CD4-positive, alpha-beta memory T cell (primary cell): ENCODE measurements around the gene MAPK8IP1. TPM values are rescaled to one million over a fixed set of nuclear protein-coding genes. Genes with fewer than 3 reads are reported as not detected.

ENCODE experiments used
- CTCF ChIA-PET: fragments of 350-600 bp; sonication (Branson Sonifier 250); formaldehyde crosslinking; loops from one replicate; lab custom pipeline; 2021; ENCODE audit warnings: inconsistent platforms; ENCODE audit not compliant: partially characterized antibody; lab: Charles Lee
- POLR2A ChIA-PET: fragments of 350-600 bp; sonication (Branson Sonifier 250); formaldehyde crosslinking; loops from one replicate; lab custom pipeline; 2021; ENCODE audit not compliant: partially characterized antibody; lab: Charles Lee
- DNase-seq, 5 donors: peaks; one replicate each; pipeline versions ENCODE4 v3.0.0 to v3.0.0-alpha.2; 2020 to 2022; ENCODE audit warnings: mixed read lengths in 1 of 5
- H3K27ac ChIP-seq: one replicate; pipeline ENCODE4 v1.7.0; 2013; ENCODE audit warnings: low read depth, low read length
- H3K27me3 ChIP-seq: 2 replicates; pipeline ENCODE4 v1.7.0; 2013; ENCODE audit warnings: mild to moderate bottlenecking, low read length, moderate library complexity; ENCODE audit not compliant: insufficient read depth
- H3K36me3 ChIP-seq: 2 replicates; pipeline ENCODE4 v1.7.0; 2013; ENCODE audit warnings: mild to moderate bottlenecking, low read length, moderate library complexity; ENCODE audit not compliant: insufficient read depth
- H3K4me1 ChIP-seq: 2 replicates; pipeline ENCODE4 v1.7.0; 2013; ENCODE audit warnings: mild to moderate bottlenecking, low read length, moderate library complexity; ENCODE audit not compliant: insufficient read depth
- H3K4me3 ChIP-seq, 2 donors: one replicate each; pipeline ENCODE4 v1.7.0; 2013; ENCODE audit warnings: low read length in 2 of 2, mild to moderate bottlenecking in 1 of 2
- H3K9me3 ChIP-seq, 2 donors: one replicate each; pipeline ENCODE4 v1.7.0; 2013; ENCODE audit warnings: low read length in 2 of 2, control low read depth in 1 of 2; ENCODE audit not compliant: control insufficient read depth in 1 of 2
- H3K27ac Mint-ChIP-seq, 7 donors: one replicate each; pipeline ENCODE4 v1.8.0; 2020 to 2021; ENCODE audit warnings: mixed read lengths in 7 of 7, mild to moderate bottlenecking in 6 of 7, inconsistent platforms in 3 of 7, moderate library complexity in 3 of 7
- H3K27me3 Mint-ChIP-seq, 2 donors: one replicate each; pipeline ENCODE4 v1.8.0; 2020 to 2021; ENCODE audit warnings: mixed read lengths in 2 of 2
- H3K36me3 Mint-ChIP-seq, 2 donors: one replicate each; pipeline ENCODE4 v1.8.0; 2020 to 2021; ENCODE audit warnings: mixed read lengths in 2 of 2, inconsistent platforms in 1 of 2, mild to moderate bottlenecking in 1 of 2
- H3K4me1 Mint-ChIP-seq, 4 donors: one replicate each; pipeline ENCODE4 v1.8.0; 2020 to 2021; ENCODE audit warnings: mixed read lengths in 4 of 4, mild to moderate bottlenecking in 1 of 4
- H3K4me3 Mint-ChIP-seq, 8 donors: one replicate each; pipeline ENCODE4 v1.8.0; 2020 to 2021; ENCODE audit warnings: mixed read lengths in 8 of 8, mild to moderate bottlenecking in 7 of 8, moderate library complexity in 6 of 8, inconsistent platforms in 3 of 8
- H3K9me3 Mint-ChIP-seq, 8 donors: one replicate each; pipeline ENCODE4 v1.8.0; 2020 to 2021; ENCODE audit warnings: mixed read lengths in 8 of 8, mild to moderate bottlenecking in 5 of 8, inconsistent platforms in 3 of 8, moderate library complexity in 1 of 8
- intact Hi-C: fragments of 100-400 bp; cut with micrococcal nuclease; formaldehyde crosslinking; loops from one replicate; pipeline ENCODE4 v1.15.1; 2023
- polyA plus RNA-seq, 2 donors: library from polyadenylated mRNA; unstranded; fragments of 300-500 nt; fragmentation: Illumina TruSeq; gene quantifications; one replicate each; pipeline ENCODE4 v1.2.3, GENCODE V29; 2021
- total RNA-seq, 2 experiments: library from RNA; stranded (reverse); gene quantifications; one replicate each; pipeline ENCODE4 v1.2.3, GENCODE V29; 2021

The MAPK8IP1 gene
- total and polyA plus RNA-seq, 4 experiments from 2014 or later: 0.06 to 0.86 (median 0.40) TPM

- DNase-seq: no peak
- CTCF ChIA-PET: interaction anchor here (0.7 to 1.1 kb wide), 6 partner anchors 14 to 432 kb away, joined by 3 to 5 read pairs (median 4); no protein-coding TSS in a partner anchor
Observed at GRCh38 chr11:45917286-45917622, 31.8 kb downstream of the MAPK8IP1 start.

GRCh38 chr11:45917623-45918330 is 32.3 kb downstream of the MAPK8IP1 start, which contains the start of gene PEX16:
PEX16 (minus strand) TSS chr11:45917877; CDS start chr11:45917811, 66 bp downstream.
- peaks cover 50% of the 10 kb centered on the region for H3K4me1 ChIP-seq
- H3K4me3 ChIP-seq: peak within 1 kb of the TSS; percentile 88 to 91
- Mint-ChIP-seq H3K4me1 (peaks cover 24 to 67% (median 47%) of the 10 kb centered on the region in 4 donors), H3K36me3 (peaks cover 4 to 42% of the 10 kb centered on the region in 2 donors), H3K9me3 (peaks cover 0 to 2% (median 0%) of the 10 kb centered on the region in 8 donors), H3K27ac (peak within 1 kb of the TSS; percentile 95 to 100 (median 99)), H3K4me3 (peak within 1 kb of the TSS; percentile 91 to 98 (median 96)), H3K27me3 (no peaks in the 10 kb centered on the region)
- ChIA-PET CTCF (interaction anchor here (0.7 to 1.3 kb wide), 9 partner anchors 11 to 431 kb away, joined by 3 to 5 read pairs (median 3); partner anchors contain the start of genes CRY2 and SLC35C1), POLR2A (interaction anchor here (0.7 to 4.8 kb wide), 21 partner anchors 9 to 1297 kb away, joined by 3 to 77 read pairs (median 5); partner anchors contain the start of genes CRY2, DDB2, FREY1 and SLC35C1)
- H3K27me3 ChIP-seq: no peaks in the 10 kb centered on the region
- peaks cover 26% of the 10 kb centered on the region for H3K36me3 ChIP-seq
- DNase-seq: peak; percentile 94 to 99 (median 99)
- no peaks in the 10 kb centered on the region for H3K9me3 ChIP-seq
- H3K27ac ChIP-seq: peak within 1 kb of the TSS; percentile 89
- intact Hi-C loops: loop anchor here (1.0 to 5.0 kb wide), 5 partner anchors 33 to 563 kb away; partner anchors contain the start of genes CRY2, MAPK8IP1, PHF21A and SLC35C1

More at GRCh38 chr11:45917286-45917622, 31.8 kb downstream of the MAPK8IP1 start:
- H3K9me3 Mint-ChIP-seq: peaks cover 0 to 2% (median 0%) of the 10 kb centered on the region in 8 donors
- peak overlapping the region; percentile 89 for H3K27ac ChIP-seq
- H3K4me3 Mint-ChIP-seq: peak overlapping the region; percentile 91 to 98 (median 96)
- intact Hi-C loops: loop anchor here (5.0 kb wide), 1 partner anchor 205 kb away; the partner anchor contains the start of gene PHF21A
- peak overlapping the region; percentile 88 to 91 for H3K4me3 ChIP-seq
- POLR2A ChIA-PET: interaction anchor here (0.7 to 4.8 kb wide), 12 partner anchors 9 to 1297 kb away, joined by 3 to 77 read pairs (median 7); partner anchors contain the start of genes CRY2, DDB2, FREY1 and SLC35C1
- no peaks in the 10 kb centered on the region for H3K27me3 ChIP-seq
- peaks cover 50% of the 10 kb centered on the region for H3K4me1 ChIP-seq
- H3K4me1 Mint-ChIP-seq: peaks cover 24 to 67% (median 47%) of the 10 kb centered on the region in 4 donors
- peaks cover 4 to 42% of the 10 kb centered on the region in 2 donors for H3K36me3 Mint-ChIP-seq
- no peaks in the 10 kb centered on the region for H3K27me3 Mint-ChIP-seq
- H3K27ac Mint-ChIP-seq: peak overlapping the region; percentile 95 to 100 (median 99)
- peaks cover 26% of the 10 kb centered on the region for H3K36me3 ChIP-seq
- H3K9me3 ChIP-seq: no peaks in the 10 kb centered on the region

GRCh38 chr11:45918331-45918941 is 33.0 kb downstream of the MAPK8IP1 start:
- Histone ChIP-seq H3K27ac (peak overlapping the region; percentile 89), H3K36me3 (peaks cover 21% of the 10 kb centered on the region), H3K9me3 (no peaks in the 10 kb centered on the region), H3K27me3 (no peaks in the 10 kb centered on the region), H3K4me3 (peak overlapping the region; percentile 88 to 91), H3K4me1 (peaks cover 56% of the 10 kb centered on the region)
- peaks cover 26 to 70% (median 50%) of the 10 kb centered on the region in 4 donors for H3K4me1 Mint-ChIP-seq
- ChIA-PET CTCF (interaction anchor here (0.7 to 1.3 kb wide), 5 partner anchors 10 to 114 kb away, joined by 3 to 5 read pairs (median 4); partner anchors contain the start of genes CRY2 and SLC35C1), POLR2A (interaction anchor here (0.7 to 4.8 kb wide), 16 partner anchors 10 to 430 kb away, joined by 3 to 77 read pairs (median 5); partner anchors contain the start of genes CRY2, FREY1 and SLC35C1)
- peak; percentile 31 to 65 (median 39) for DNase-seq
- H3K27me3 Mint-ChIP-seq: peaks cover 0 to 1% of the 10 kb centered on the region in 2 donors
- peak overlapping the region; percentile 91 to 98 (median 96) for H3K4me3 Mint-ChIP-seq
- peak overlapping the region; percentile 95 to 100 (median 99) for H3K27ac Mint-ChIP-seq
- peaks cover 0 to 2% (median 0%) of the 10 kb centered on the region in 8 donors for H3K9me3 Mint-ChIP-seq
- H3K36me3 Mint-ChIP-seq: peaks cover 4 to 39% of the 10 kb centered on the region in 2 donors
- intact Hi-C loops: loop anchor here (1.0 to 5.0 kb wide), 5 partner anchors 34 to 564 kb away; partner anchors contain the start of genes CRY2, MAPK8IP1, PHF21A and SLC35C1

DNA sequence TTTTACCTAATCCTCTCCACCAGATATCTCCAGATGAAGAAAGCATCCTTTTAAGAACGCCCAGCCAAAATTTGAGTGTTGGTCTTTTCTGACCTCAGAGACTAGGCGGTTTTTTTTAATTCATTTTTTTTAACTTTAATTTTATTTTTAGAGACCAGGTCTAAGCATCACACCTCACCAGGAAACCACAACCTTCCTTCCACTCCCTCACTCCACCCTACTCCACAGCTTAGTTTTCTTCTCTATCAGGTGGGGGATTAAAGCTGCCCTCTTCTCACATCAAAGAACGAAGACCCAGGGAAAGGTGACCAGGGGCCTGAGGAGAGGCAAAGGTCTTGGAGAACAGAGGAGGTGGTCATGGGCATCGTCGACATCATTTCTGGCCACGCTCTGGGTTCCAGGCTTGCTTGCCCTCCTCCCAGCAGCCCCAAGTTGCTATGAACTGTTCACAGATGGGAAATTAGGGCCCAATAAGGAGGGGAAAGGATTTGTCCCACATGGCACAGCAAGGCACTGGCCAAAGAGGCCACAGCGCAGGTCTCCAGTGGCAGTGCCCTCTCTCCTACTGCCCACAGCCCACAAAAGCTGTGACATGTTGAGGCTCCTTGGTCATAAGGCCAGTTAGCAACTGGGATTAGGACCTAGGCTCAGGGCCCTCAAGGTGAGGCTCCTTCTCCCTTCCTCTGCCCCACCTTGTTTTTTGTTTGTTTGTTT is 33.7 kb downstream of the MAPK8IP1 start:
- Histone ChIP-seq H3K9me3 (no peaks in the 10 kb centered on the region), H3K4me1 (peaks cover 56% of the 10 kb centered on the region), H3K4me3 (peak overlapping the region in 1 of 2 donors; percentile 91), H3K27ac (peak overlapping the region; percentile 89), H3K27me3 (no peaks in the 10 kb centered on the region), H3K36me3 (peaks cover 14% of the 10 kb centered on the region)
- intact Hi-C loops: loop anchor here (1.0 to 5.0 kb wide), 5 partner anchors 34 to 564 kb away; partner anchors contain the start of genes CRY2, MAPK8IP1, PHF21A and SLC35C1
- ChIA-PET POLR2A (interaction anchor here (1.0 to 4.8 kb wide), 6 partner anchors 9 to 430 kb away, joined by 4 to 77 read pairs (median 12); partner anchors contain the start of genes CRY2 and SLC35C1), CTCF (interaction anchor here (1.3 kb wide), 1 partner anchor 72 kb away, joined by 3 read pairs; the partner anchor contains the start of gene CRY2)
- peaks cover 28 to 71% (median 51%) of the 10 kb centered on the region in 4 donors for H3K4me1 Mint-ChIP-seq
- H3K27ac Mint-ChIP-seq: peak overlapping the region; percentile 95 to 100 (median 99)
- peaks cover 0 to 1% of the 10 kb centered on the region in 2 donors for H3K27me3 Mint-ChIP-seq
- peak overlapping the region; percentile 91 to 98 (median 96) for H3K4me3 Mint-ChIP-seq
- H3K36me3 Mint-ChIP-seq: peaks cover 4 to 34% of the 10 kb centered on the region in 2 donors
- peaks cover 0 to 2% (median 0%) of the 10 kb centered on the region in 8 donors for H3K9me3 Mint-ChIP-seq
- peak in 4 of 5 donors; percentile 18 to 26 (median 24) for DNase-seq

- H3K27me3 Mint-ChIP-seq: peaks cover 0 to 1% of the 10 kb centered on the region in 2 donors
- H3K36me3 ChIP-seq: peaks cover 7% of the 10 kb centered on the region
- H3K4me1 Mint-ChIP-seq: peaks cover 29 to 75% (median 53%) of the 10 kb centered on the region in 4 donors
- peaks cover 56% of the 10 kb centered on the region for H3K4me1 ChIP-seq
- H3K4me3 ChIP-seq: no peak overlapping the region
- ChIA-PET CTCF (interaction anchor here (0.7 kb wide), 1 partner anchor 45 kb away, joined by 3 read pairs; no protein-coding TSS in a partner anchor), POLR2A (interaction anchor here (2.9 to 4.8 kb wide), 2 partner anchors 9 to 45 kb away, joined by 10 to 77 read pairs; no protein-coding TSS in a partner anchor)
- peaks cover 0 to 29% of the 10 kb centered on the region in 2 donors for H3K36me3 Mint-ChIP-seq
- DNase-seq: peak in 1 of 5 donors; percentile 40
- no peak overlapping the region for H3K27ac ChIP-seq
- H3K9me3 Mint-ChIP-seq: peaks cover 0 to 2% (median 0%) of the 10 kb centered on the region in 8 donors
- no peaks in the 10 kb centered on the region for H3K9me3 ChIP-seq
- peak overlapping the region; percentile 91 to 98 (median 96) for H3K4me3 Mint-ChIP-seq
- H3K27me3 ChIP-seq: no peaks in the 10 kb centered on the region
- H3K27ac Mint-ChIP-seq: peak overlapping the region in 6 of 7 donors; percentile 38 to 100 (median 78)
- intact Hi-C loops: loop anchor here (2.0 to 5.0 kb wide), 3 partner anchors 35 to 565 kb away; partner anchors contain the start of genes MAPK8IP1 and PHF21A
Observed at GRCh38 chr11:45919806-45920530, 34.5 kb downstream of the MAPK8IP1 start.
